H1 (cell line): ENCODE results near the gene CAVIN2. TPM values are rescaled to one million over a fixed set of nuclear protein-coding genes. Genes with fewer than 3 reads are reported as not detected.

Source experiments
- CTCF ChIA-PET: fragments of 300-600 bp; sonication (Branson Sonifier 250); formaldehyde crosslinking; loops from one replicate; lab custom pipeline; 2021; ENCODE audit not compliant: partially characterized antibody; lab: Charles Lee
- POLR2A ChIA-PET: fragments of 300-600 bp; sonication (Branson Sonifier 250); formaldehyde crosslinking; loops from one replicate; lab custom pipeline; 2021; ENCODE audit warnings: inconsistent platforms; ENCODE audit not compliant: partially characterized antibody; lab: Charles Lee
- DNase-seq, 2 experiments: peaks; one replicate each; pipeline versions ENCODE4 v3.0.0 to v3.0.0-alpha.2; 2010 to 2022; ENCODE audit warnings: low spot score in 2 of 2, low read depth in 1 of 2, mixed read lengths in 1 of 2
- FAIRE-seq: peaks from 2 replicates; lab custom pipeline; 2011; peaks lifted over from hg19 to GRCh38; lab: Jason Lieb, UNC
- H2AFZ ChIP-seq: 2 replicates; pipeline ENCODE4 v1.8.1; 2012; ENCODE audit warnings: low read length, inconsistent platforms
- H2AK5ac ChIP-seq: 2 replicates; pipeline ENCODE4 v1.6.1; 2013; ENCODE audit warnings: low read depth, low read length
- H2BK120ac ChIP-seq: replicated peaks from 2 replicates; pipeline ENCODE3; 2013; ENCODE audit warnings: low read depth, low read length, inconsistent platforms
- H2BK12ac ChIP-seq: 2 replicates; pipeline ENCODE4 v1.6.1; 2013; ENCODE audit warnings: low read depth, low read length
- H2BK15ac ChIP-seq: 2 replicates; pipeline ENCODE4 v1.6.1; 2013; ENCODE audit warnings: low read length
- H2BK20ac ChIP-seq: 2 replicates; pipeline ENCODE4 v1.6.1; 2013; ENCODE audit warnings: low read length
- H2BK5ac ChIP-seq: 2 replicates; pipeline ENCODE4 v1.6.1; 2013; ENCODE audit warnings: low read depth, low read length
- H3K14ac ChIP-seq: 2 replicates; pipeline ENCODE4 v1.6.1; 2013; ENCODE audit warnings: inconsistent platforms; ENCODE audit not compliant: insufficient read length
- H3K18ac ChIP-seq: 2 replicates; pipeline ENCODE4 v1.6.1; 2013; ENCODE audit warnings: low read length; ENCODE audit errors: extremely low read depth
- H3K23ac ChIP-seq: 2 replicates; pipeline ENCODE4 v1.6.1; 2013; ENCODE audit warnings: inconsistent platforms; ENCODE audit not compliant: insufficient read length
- H3K23me2 ChIP-seq: 2 replicates; pipeline ENCODE4 v1.6.1; 2013; ENCODE audit warnings: low read depth, low read length
- H3K27ac ChIP-seq: 2 replicates; pipeline ENCODE4 v1.6.1; 2011; ENCODE audit warnings: low read depth, low read length, inconsistent platforms
- H3K27me3 ChIP-seq, 4 experiments: replicated peaks in 1 of 4; 1 replicate in 1 of 4; 2 replicates in 3 of 4; pipeline versions ENCODE4 v1.6.1 to v1.8.1; 2011 to 2013; ENCODE audit warnings: low read length in 3 of 4, mild to moderate bottlenecking in 3 of 4, inconsistent platforms in 2 of 4, mixed read lengths in 2 of 4, moderate library complexity in 1 of 4; ENCODE audit not compliant: control insufficient read depth in 3 of 4, insufficient read depth in 3 of 4; ENCODE audit errors: extremely low read depth in 1 of 4
- H3K36me3 ChIP-seq, 4 experiments: 2 replicates each; pipeline versions ENCODE4 v1.6.1 to v1.8.1; 2011 to 2013; ENCODE audit warnings: mild to moderate bottlenecking in 4 of 4, low read length in 3 of 4, moderate library complexity in 2 of 4, control low read depth in 1 of 4, inconsistent platforms in 1 of 4; ENCODE audit not compliant: insufficient read depth in 4 of 4, control insufficient read depth in 2 of 4
- H3K4ac ChIP-seq: replicated peaks from 2 replicates; pipeline ENCODE3; 2013; ENCODE audit warnings: low read length, low read depth, mixed read lengths, inconsistent platforms; ENCODE audit not compliant: insufficient read length
- H3K4me1 ChIP-seq, 4 experiments: replicated peaks in 1 of 4; 1 replicate in 1 of 4; 2 replicates in 3 of 4; pipeline versions ENCODE4 v1.6.1 to v1.8.1; 2011 to 2013; ENCODE audit warnings: low read length in 3 of 4, inconsistent platforms in 2 of 4, mixed read lengths in 1 of 4; ENCODE audit not compliant: insufficient read depth in 4 of 4, control insufficient read depth in 3 of 4
- H3K4me2 ChIP-seq, 2 experiments: 2 replicates each; pipeline versions ENCODE4 v1.6.1 to v1.8.1; 2011 to 2013; ENCODE audit warnings: low read depth in 2 of 2, low read length in 2 of 2, control low read depth in 1 of 2, inconsistent platforms in 1 of 2, mild to moderate bottlenecking in 1 of 2; ENCODE audit not compliant: insufficient read depth in 1 of 2
- H3K4me3 ChIP-seq, 4 experiments: fragments of 200-600, 300-600 bp in 1 of 4; sonication (generic), shearing (Covaris generic), sonication (Bioruptor Twin) in 1 of 4; 2 replicates each; pipeline versions ENCODE4 v1.5.1 to v1.8.1; 2011 to 2016; ENCODE audit warnings: low read length in 4 of 4, low read depth in 3 of 4, control low read depth in 2 of 4, inconsistent platforms in 2 of 4, mild to moderate bottlenecking in 2 of 4, mixed read lengths in 1 of 4, moderate library complexity in 1 of 4; ENCODE audit not compliant: insufficient read depth in 2 of 4; ENCODE audit errors: extremely low read depth in 1 of 4
- H3K56ac ChIP-seq: replicated peaks from 2 replicates; pipeline ENCODE3; 2013; ENCODE audit warnings: low read depth, mild to moderate bottlenecking, mixed read lengths, low read length, inconsistent platforms; ENCODE audit not compliant: insufficient read length
- H3K79me1 ChIP-seq: 2 replicates; pipeline ENCODE4 v1.6.1; 2013; ENCODE audit warnings: low read depth, low read length, control low read depth
- H3K79me2 ChIP-seq, 2 experiments: 2 replicates each; pipeline versions ENCODE4 v1.6.1 to v1.8.1; 2012 to 2013; ENCODE audit warnings: low read length in 2 of 2, mild to moderate bottlenecking in 2 of 2, inconsistent platforms in 1 of 2; ENCODE audit not compliant: insufficient read depth in 2 of 2, control insufficient read depth in 1 of 2
- H3K9ac ChIP-seq, 4 experiments: replicated peaks in 1 of 4; 1 replicate in 1 of 4; 2 replicates in 3 of 4; pipeline versions ENCODE4 v1.6.1 to v1.8.1; 2011 to 2013; ENCODE audit warnings: low read depth in 3 of 4, low read length in 3 of 4, control low read depth in 2 of 4, mild to moderate bottlenecking in 2 of 4, moderate library complexity in 2 of 4, inconsistent platforms in 1 of 4; ENCODE audit errors: extremely low read depth in 1 of 4
- H3K9me3 ChIP-seq, 2 experiments: 2 replicates each; pipeline versions ENCODE4 v1.6.1 to v1.8.1; 2012 to 2013; ENCODE audit warnings: mild to moderate bottlenecking in 2 of 2, moderate library complexity in 2 of 2, control low read depth in 1 of 2, inconsistent platforms in 1 of 2, low read depth in 1 of 2, low read length in 1 of 2, mixed read lengths in 1 of 2; ENCODE audit not compliant: insufficient read depth in 2 of 2
- H4K20me1 ChIP-seq, 2 experiments: replicated peaks in 1 of 2; 2 replicates each; pipeline versions ENCODE3 to v1.8.1; 2011 to 2013; ENCODE audit warnings: inconsistent platforms in 2 of 2, low read length in 2 of 2, mild to moderate bottlenecking in 1 of 2; ENCODE audit not compliant: insufficient read depth in 2 of 2, control insufficient read depth in 1 of 2
- H4K5ac ChIP-seq: 2 replicates; pipeline ENCODE4 v1.6.1; 2013; ENCODE audit warnings: low read length, low read depth, mixed read lengths, inconsistent platforms; ENCODE audit not compliant: insufficient read length
- H4K8ac ChIP-seq: 2 replicates; pipeline ENCODE4 v1.8.0; 2013; ENCODE audit warnings: mild to moderate bottlenecking, moderate library complexity, low read length, inconsistent platforms; ENCODE audit not compliant: insufficient read depth; ENCODE audit errors: extremely low read depth
- H4K91ac ChIP-seq: replicated peaks from 2 replicates; pipeline ENCODE3; 2013; ENCODE audit warnings: low read length, mixed read lengths, inconsistent platforms; ENCODE audit not compliant: insufficient read length
- GABPA ChIP-seq: IDR thresholded peaks from 2 replicates; pipeline ENCODE4 v1.6.1; 2011; ENCODE audit warnings: mild to moderate bottlenecking, low read length, moderate library complexity, borderline replicate concordance; ENCODE audit not compliant: insufficient read depth
- HDAC6 ChIP-seq: IDR thresholded peaks from one replicate; pipeline ENCODE4 v1.7.1; 2012; ENCODE audit warnings: low read depth, mild to moderate bottlenecking, inconsistent platforms, low read length, moderate library complexity
- KDM1A ChIP-seq: fragments of 200-600, 300-600 bp; sonication (generic); IDR thresholded peaks from 2 replicates; pipeline ENCODE4 v1.7.1; 2016; ENCODE audit warnings: mild to moderate bottlenecking, low read length, borderline replicate concordance
- MAX ChIP-seq: IDR thresholded peaks from 2 replicates; pipeline ENCODE4 v1.6.1; 2012; ENCODE audit warnings: inconsistent platforms
- RXRA ChIP-seq: IDR thresholded peaks from 2 replicates; pipeline ENCODE4 v1.6.1; 2011; ENCODE audit warnings: low read depth, mild to moderate bottlenecking, low read length, moderate library complexity; ENCODE audit not compliant: insufficient read depth
- SIN3A ChIP-seq, 2 experiments: IDR thresholded peaks in 1 of 2; conservative IDR thresholded peaks in 1 of 2; 2 replicates each; pipeline ENCODE4 v1.6.1; 2011 to 2012; ENCODE audit warnings: low read length in 2 of 2, improper control_type of control experiment in 1 of 2, low read depth in 1 of 2, mild to moderate bottlenecking in 1 of 2
- SIX5 ChIP-seq: IDR thresholded peaks from 2 replicates; pipeline ENCODE4 v1.6.1; 2011; ENCODE audit warnings: mild to moderate bottlenecking, low read depth, low read length
- TAF1 ChIP-seq: IDR thresholded peaks from 2 replicates; pipeline ENCODE4 v1.6.1; 2011; ENCODE audit warnings: mild to moderate bottlenecking, low read depth, low read length
- TBP ChIP-seq: IDR thresholded peaks from 2 replicates; pipeline ENCODE4 v1.6.1; 2011; ENCODE audit warnings: low read depth, low read length, improper control_type of control experiment
- TCF12 ChIP-seq: IDR thresholded peaks from 2 replicates; pipeline ENCODE4 v1.6.1; 2011; ENCODE audit warnings: low read depth, mild to moderate bottlenecking, low read length
- TEAD4 ChIP-seq: IDR thresholded peaks from 2 replicates; pipeline ENCODE4 v1.6.1; 2012; ENCODE audit warnings: low read depth, low read length, inconsistent platforms, mixed read lengths
- WGBS, 2 experiments: shearing (Covaris generic) in 1 of 2; methylation state at CpG; one replicate each; pipeline versions ENCODE4 v1.1.6 to v1.1.7; 2013 to 2015; ENCODE audit warnings: low lambda C conversion rate in 2 of 2, mixed read lengths in 2 of 2, inconsistent platforms in 1 of 2, low coverage in 1 of 2, missing lambda C conversion rate in 1 of 2; ENCODE audit not compliant: insufficient replicate concordance in 2 of 2, insufficient coverage in 1 of 2, insufficient read length in 1 of 2; ENCODE audit errors: extremely low coverage in 1 of 2, missing lambda C conversion rate in 1 of 2; 5-methylcytosine and 5-hydroxymethylcytosine counted together
- polyA plus RNA-seq, 7 experiments: library from polyadenylated mRNA; depleted of rRNA in 3 of 7; stranded (reverse) in 5 of 7; unstranded in 2 of 7; fragments of >200 nt in 5 of 7; fragments of 200-250 nt in 2 of 7; gene quantifications; 1 replicate in 5 of 7; 2 replicates in 1 of 7; 4 replicates in 1 of 7; pipeline versions ENCODE4 v1.2.1 to v1.2.3, GENCODE V29; 2011 to 2013; ENCODE audit warnings: missing spikeins in 2 of 7, mixed read lengths in 2 of 7
- total RNA-seq: library from RNA; stranded (reverse); fragmentation: NEBNext Ultra II Directional; extraction: Animal tissue kit (Norgen Biotek cat#: 25700); gene quantifications from 2 replicates; pipeline ENCODE4 v1.2.1, GENCODE V29; 2021

The CAVIN2 gene
- total and polyA plus RNA-seq, 2 of the 8 experiments (the other 6 are each of a cell fraction or from before 2014, with no cell fraction given): 0.03 TPM; not detected in 1

GRCh38 chr2:191806396-191806795, 40.5 kb downstream of the CAVIN2 start:
- H3K27me3 ChIP-seq: no peaks in the 10 kb centered on the region
- no peaks in the 10 kb centered on the region for H4K20me1 ChIP-seq
- no peaks in the 10 kb centered on the region for H3K36me3 ChIP-seq
- no peaks in the 10 kb centered on the region for H3K23me2 ChIP-seq
- H2BK12ac ChIP-seq: no peak overlapping the region
- ChIA-PET POLR2A (no interaction called here), CTCF (interaction anchor here (0.8 to 2.2 kb wide), 3 partner anchors 9 to 356 kb away, joined by 3 to 9 read pairs (median 4); no protein-coding TSS in a partner anchor)
- H3K27ac ChIP-seq: no peak overlapping the region
- H4K8ac ChIP-seq: no peak overlapping the region
- no peaks in the 10 kb centered on the region for H3K4me1 ChIP-seq
- 100% methylated on average over 1 of the region's 1 CpG; no CpG with 5 or more reads in 1 of the 2 experiments for WGBS, 2 experiments
- no peak overlapping the region for H2BK20ac ChIP-seq
- no peak overlapping the region for H4K5ac ChIP-seq
- H2AK5ac ChIP-seq: no peak overlapping the region
- H3K4me3 ChIP-seq: no peak overlapping the region
- TF ChIP-seq SIX5 (no peak), TAF1 (no peak), RXRA (no peak), SIN3A (conservative IDR thresholded peaks at IDR 0.05 in 1 of 2, IDR thresholded peaks at IDR 0.05 in 1 of 2; ENCODE audit: low read depth in 1 of 2, low read length in 2 of 2) (no peak), TBP (no peak), GABPA (no peak), KDM1A (no peak), TCF12 (no peak), MAX (no peak), TEAD4 (no peak), HDAC6 (no peak)
- H3K9ac ChIP-seq: no peak overlapping the region
- DNase-seq (no peak), FAIRE-seq (no peak)
- H2BK5ac ChIP-seq: no peak overlapping the region
- H3K18ac ChIP-seq: no peak overlapping the region
- no peak overlapping the region for H3K14ac ChIP-seq
- H3K23ac ChIP-seq: no peak overlapping the region
- H3K4me2 ChIP-seq: no peak overlapping the region
- no peak overlapping the region for H4K91ac ChIP-seq
- H3K79me2 ChIP-seq: no peaks in the 10 kb centered on the region
- no peak overlapping the region for H2AFZ ChIP-seq
- H3K79me1 ChIP-seq: no peaks in the 10 kb centered on the region
- no peak overlapping the region for H2BK120ac ChIP-seq
- no peak overlapping the region for H3K56ac ChIP-seq
- H2BK15ac ChIP-seq: no peak overlapping the region
- no peaks in the 10 kb centered on the region for H3K9me3 ChIP-seq
- no peak overlapping the region for H3K4ac ChIP-seq
